ENCODE data around the gene TMEM178B. TPM values are rescaled to one million over a fixed set of nuclear protein-coding genes. Genes with fewer than 3 reads are reported as not detected.

Gene TMEM178B
- total RNA-seq, 1 donor from 2014 or later: 49.8 TPM

DNA sequence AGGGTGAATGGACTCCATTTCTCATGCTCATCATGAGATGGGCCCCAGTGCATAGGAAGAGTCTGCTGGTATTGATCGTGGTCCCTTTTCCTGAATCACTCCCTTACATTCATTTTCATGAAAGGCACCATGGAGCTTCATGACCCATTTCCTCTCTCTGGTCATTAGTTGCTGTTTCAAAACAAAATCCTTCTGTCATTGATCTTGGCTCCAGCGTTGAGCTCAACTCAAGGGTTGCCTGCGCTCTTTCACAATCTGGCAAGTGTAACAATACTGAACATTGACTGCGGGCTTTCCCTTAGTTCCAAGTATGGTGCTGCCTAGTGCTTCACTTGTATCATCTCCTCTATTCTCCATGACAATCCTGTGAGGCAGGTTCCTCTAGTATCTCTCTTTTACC lies 197.6 kb downstream of the TMEM178B start:
- DNase-seq: no peak
- Mint-ChIP-seq H3K4me3 (ENCODE audit: unreplicated experiment) (no peak overlapping the region), H3K36me3 (ENCODE audit: unreplicated experiment) (no peaks in the 10 kb centered on the region), H3K9me3 (ENCODE audit: unreplicated experiment) (no peaks in the 10 kb centered on the region), H3K4me1 (ENCODE audit: low read depth, unreplicated experiment) (no peaks in the 10 kb centered on the region), H3K27me3 (ENCODE audit: unreplicated experiment) (no peaks in the 10 kb centered on the region), H3K27ac (ENCODE audit: unreplicated experiment) (no peak overlapping the region)
- TF ChIP-seq CTCF (IDR thresholded peaks at IDR 0.05; ENCODE audit: partially characterized antibody, unreplicated experiment): no peak

DNA sequence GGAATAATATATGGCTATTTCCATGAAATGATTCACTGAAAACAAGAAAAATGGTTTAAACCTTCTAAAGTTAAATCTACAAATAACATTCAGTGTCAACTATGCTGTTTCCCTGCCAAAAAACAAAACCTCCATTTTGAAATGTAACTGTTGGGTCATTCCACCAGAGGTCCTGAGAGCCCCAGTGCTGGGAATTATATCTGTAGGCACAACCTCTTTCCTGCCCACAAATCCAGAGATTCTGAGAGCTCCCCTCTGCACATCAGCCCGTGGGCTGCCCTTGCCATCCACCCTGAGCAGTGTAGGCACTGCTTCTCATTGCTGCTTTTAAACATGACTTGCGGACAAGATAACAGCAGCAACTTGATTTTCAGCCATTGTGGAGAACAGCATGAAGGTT lies 198.6 kb downstream of the TMEM178B start:
- H3K36me3 Mint-ChIP-seq (ENCODE audit: unreplicated experiment): no peaks in the 10 kb centered on the region
- no peaks in the 10 kb centered on the region for H3K4me1 Mint-ChIP-seq (ENCODE audit: low read depth, unreplicated experiment)
- H3K4me3 Mint-ChIP-seq (ENCODE audit: unreplicated experiment): no peak overlapping the region
- H3K27ac Mint-ChIP-seq (ENCODE audit: unreplicated experiment): no peak overlapping the region
- no peaks in the 10 kb centered on the region for H3K27me3 Mint-ChIP-seq (ENCODE audit: unreplicated experiment)
- no peaks in the 10 kb centered on the region for H3K9me3 Mint-ChIP-seq (ENCODE audit: unreplicated experiment)
- DNase-seq: no peak
- no peak for TF ChIP-seq CTCF (IDR thresholded peaks at IDR 0.05; ENCODE audit: partially characterized antibody, unreplicated experiment)

GRCh38 chr7:141275350-141275749 lies 201.5 kb downstream of the TMEM178B start:
- Mint-ChIP-seq H3K4me3 (ENCODE audit: unreplicated experiment) (no peak overlapping the region), H3K36me3 (ENCODE audit: unreplicated experiment) (no peaks in the 10 kb centered on the region), H3K9me3 (ENCODE audit: unreplicated experiment) (no peaks in the 10 kb centered on the region), H3K27me3 (ENCODE audit: unreplicated experiment) (no peaks in the 10 kb centered on the region), H3K4me1 (ENCODE audit: low read depth, unreplicated experiment) (peaks cover 3% of the 10 kb centered on the region), H3K27ac (ENCODE audit: unreplicated experiment) (no peak overlapping the region)
- TF ChIP-seq CTCF (IDR thresholded peaks at IDR 0.05; ENCODE audit: partially characterized antibody, unreplicated experiment): no peak
- no peak for DNase-seq

DNA sequence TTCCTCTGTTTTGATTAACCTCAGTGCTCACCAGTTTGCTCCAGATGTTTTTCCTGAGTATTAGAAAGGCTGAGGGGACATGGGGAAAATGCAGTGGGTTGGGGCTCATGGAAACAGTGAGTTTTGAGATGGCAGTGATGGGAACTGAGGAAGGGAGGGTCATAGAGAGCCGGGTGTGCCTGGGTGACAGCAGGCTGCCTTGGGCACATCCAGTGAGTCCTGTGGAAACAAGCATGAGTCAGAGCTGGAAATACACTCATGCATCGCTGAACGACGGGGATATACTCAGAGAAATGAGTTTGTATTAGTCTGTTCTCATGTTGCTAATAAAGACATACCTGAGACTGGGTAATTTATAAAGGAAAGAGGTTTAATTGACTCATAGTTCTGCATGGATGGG lies 202.2 kb downstream of the TMEM178B start:
- Mint-ChIP-seq H3K36me3 (ENCODE audit: unreplicated experiment) (no peaks in the 10 kb centered on the region), H3K27me3 (ENCODE audit: unreplicated experiment) (no peaks in the 10 kb centered on the region), H3K27ac (ENCODE audit: unreplicated experiment) (no peak overlapping the region), H3K4me1 (ENCODE audit: low read depth, unreplicated experiment) (peaks cover 9% of the 10 kb centered on the region), H3K4me3 (ENCODE audit: unreplicated experiment) (no peak overlapping the region), H3K9me3 (ENCODE audit: unreplicated experiment) (no peaks in the 10 kb centered on the region)
- no peak for TF ChIP-seq CTCF (IDR thresholded peaks at IDR 0.05; ENCODE audit: partially characterized antibody, unreplicated experiment)
- DNase-seq: no peak

DNA sequence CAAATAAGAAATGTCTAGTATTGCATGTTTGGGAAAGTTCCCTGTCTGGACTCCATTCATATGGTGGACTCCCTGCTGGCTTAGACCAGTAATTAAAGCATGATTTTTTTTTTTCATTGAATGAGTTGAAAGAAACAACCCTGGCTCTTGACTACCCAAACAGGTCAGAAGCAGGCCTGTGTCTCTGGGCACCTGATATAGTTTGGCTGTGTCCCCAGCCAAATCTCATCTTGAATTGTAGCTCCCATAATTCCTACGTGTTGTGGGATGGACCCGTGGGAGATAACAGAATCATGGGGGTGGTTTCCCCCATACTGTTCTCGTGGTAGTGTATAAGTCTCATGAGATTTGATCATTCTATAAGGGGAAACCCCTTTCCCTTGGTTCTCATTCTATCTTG lies 206.2 kb downstream of the TMEM178B start:
- Mint-ChIP-seq H3K4me3 (ENCODE audit: unreplicated experiment) (no peak overlapping the region), H3K4me1 (ENCODE audit: low read depth, unreplicated experiment) (peaks cover 19% of the 10 kb centered on the region), H3K27ac (ENCODE audit: unreplicated experiment) (no peak overlapping the region), H3K27me3 (ENCODE audit: unreplicated experiment) (peaks cover 3% of the 10 kb centered on the region), H3K9me3 (ENCODE audit: unreplicated experiment) (peaks cover 3% of the 10 kb centered on the region), H3K36me3 (ENCODE audit: unreplicated experiment) (no peaks in the 10 kb centered on the region)
- TF ChIP-seq CTCF (IDR thresholded peaks at IDR 0.05; ENCODE audit: partially characterized antibody, unreplicated experiment): no peak
- DNase-seq: no peak

All from glutamatergic neuron (in vitro differentiated cells).